Measurements from ENCODE around the gene MS4A6A.
"Not testable (repeated sequence)": the region's sequence is repeated elsewhere in the genome, so short reads cannot be mapped to it uniquely, and the experiment has no call there.

Gene MS4A6A

GRCh38 chr11:60129853-60130252 is 53.0 kb downstream of the MS4A6A start:
- DNase-seq (ENCODE audit: low read depth in 3 of 3), result no peak

- DNase-seq (ENCODE audit: low read depth in 3 of 3), result not testable (repeated sequence)
Measured at GRCh38 chr11:60128866-60129265, 54.0 kb downstream of the MS4A6A start.

- no peak for DNase-seq (ENCODE audit: low read depth in 3 of 3)
Measured at GRCh38 chr11:60128376-60128775, 54.5 kb downstream of the MS4A6A start.

GRCh38 chr11:60127311-60127811 is 55.5 kb downstream of the MS4A6A start:
- DNase-seq (ENCODE audit: low read depth in 3 of 3), result no peak

GRCh38 chr11:60125956-60126585 is 56.8 kb downstream of the MS4A6A start:
- no peak for DNase-seq (ENCODE audit: low read depth in 3 of 3)

- no peak for DNase-seq (ENCODE audit: low read depth in 3 of 3)
Measured at GRCh38 chr11:60124802-60125432, 58.0 kb downstream of the MS4A6A start.
